SK-N-SH (cell line): ENCODE data around the gene MAPKAP1. TPM values are rescaled to one million over a fixed set of nuclear protein-coding genes. Genes with fewer than 3 reads are reported as not detected.

Experiments used
- CTCF ChIA-PET: fragments of 300-600, 350-600 bp; formaldehyde crosslinking; extraction: SDS; loops from one replicate; lab custom pipeline; 2021; lab: Yijun Ruan, JAX
- POLR2A ChIA-PET: fragments of 350-600 bp; sonication (Branson Sonifier 250); formaldehyde crosslinking; extraction: SDS; loops from one replicate; lab custom pipeline; 2020; ENCODE audit warnings: antibody characterized with exemption, inconsistent platforms; lab: Yijun Ruan, JAX
- DNase-seq: peaks from one replicate; pipeline ENCODE4 v3.0.0; 2012
- H2AFZ ChIP-seq: fragments of 200-600 bp; sonication (generic); 2 replicates; pipeline ENCODE4 v1.8.1; 2016; ENCODE audit warnings: antibody characterized with exemption, mild to moderate bottlenecking, low read depth
- H3F3A ChIP-seq: fragments of 200-600 bp; sonication (generic); replicated peaks from 2 replicates; pipeline ENCODE3; 2016; ENCODE audit warnings: antibody characterized with exemption, mild to moderate bottlenecking; ENCODE audit not compliant: insufficient read depth
- H3K27ac ChIP-seq, 2 experiments: fragments of 200-500 bp in 1 of 2; fragments of 200-600 bp in 1 of 2; sonication (Bioruptor generic) in 1 of 2; sonication (generic), shearing (Covaris generic) in 1 of 2; 2 replicates each; pipeline versions ENCODE4 v1.5.1 to v1.6.1; 2014 to 2016; ENCODE audit warnings: low read depth in 2 of 2, inconsistent platforms in 1 of 2, low read length in 1 of 2, mild to moderate bottlenecking in 1 of 2, mixed read lengths in 1 of 2
- H3K27me3 ChIP-seq: fragments of 200-600 bp; sonication (generic), shearing (Covaris generic); 2 replicates; pipeline ENCODE4 v1.6.1; 2016; ENCODE audit warnings: mixed run types; ENCODE audit not compliant: insufficient read depth
- H3K36me3 ChIP-seq, 2 experiments: fragments of 200-500 bp in 1 of 2; fragments of 200-600 bp in 1 of 2; sonication (Bioruptor generic) in 1 of 2; sonication (generic) in 1 of 2; replicated peaks in 1 of 2; 2 replicates each; pipeline versions ENCODE3 to v1.5.1; 2014 to 2016; ENCODE audit warnings: low read length in 1 of 2, mild to moderate bottlenecking in 1 of 2; ENCODE audit not compliant: insufficient read depth in 2 of 2, control insufficient read depth in 1 of 2
- H3K4me1 ChIP-seq, 2 experiments: fragments of 200-500 bp in 1 of 2; fragments of 200-600 bp in 1 of 2; sonication (Bioruptor generic) in 1 of 2; sonication (generic), shearing (Covaris generic) in 1 of 2; 2 replicates each; pipeline versions ENCODE4 v1.5.1 to v1.6.1; 2014 to 2016; ENCODE audit warnings: low read depth in 1 of 2, low read length in 1 of 2, mixed run types in 1 of 2; ENCODE audit not compliant: insufficient read depth in 2 of 2, control insufficient read depth in 1 of 2
- H3K4me2 ChIP-seq: fragments of 200-600 bp; sonication (generic), shearing (Covaris generic); 2 replicates; pipeline ENCODE4 v1.6.1; 2017; ENCODE audit warnings: mixed run types
- H3K4me3 ChIP-seq, 2 experiments: fragments of 200-500 bp in 1 of 2; fragments of 200-600 bp in 1 of 2; sonication (Bioruptor generic) in 1 of 2; sonication (generic), shearing (Covaris generic) in 1 of 2; 2 replicates each; pipeline versions ENCODE4 v1.5.1 to v1.8.1; 2014 to 2016; ENCODE audit warnings: low read depth in 2 of 2, inconsistent platforms in 1 of 2, low read length in 1 of 2, mild to moderate bottlenecking in 1 of 2, mixed read lengths in 1 of 2, moderate library complexity in 1 of 2
- H3K79me2 ChIP-seq: fragments of 200-600 bp; sonication (generic); 2 replicates; pipeline ENCODE4 v1.8.1; 2017; ENCODE audit warnings: mild to moderate bottlenecking; ENCODE audit not compliant: insufficient read depth
- H3K9ac ChIP-seq: fragments of 200-600 bp; sonication (generic); 2 replicates; pipeline ENCODE4 v1.6.1; 2017; ENCODE audit warnings: mixed run types
- H3K9me2 ChIP-seq: fragments of 200-600 bp; sonication (generic); 2 replicates; pipeline ENCODE4 v1.6.1; 2017; ENCODE audit warnings: mixed run types
- H3K9me3 ChIP-seq: fragments of 200-600 bp; sonication (generic); 2 replicates; pipeline ENCODE4 v1.6.1; 2017; ENCODE audit warnings: mixed run types, mild to moderate bottlenecking, moderate library complexity
- H4K20me1 ChIP-seq: fragments of 200-600 bp; sonication (generic); 2 replicates; pipeline ENCODE4 v1.6.1; 2017; ENCODE audit warnings: mild to moderate bottlenecking, mixed run types; ENCODE audit not compliant: insufficient read depth
- CHD2 ChIP-seq: fragments of 150-350 bp; IDR thresholded peaks from 2 replicates; pipeline ENCODE4 v1.6.1; 2018; ENCODE audit warnings: low read length; ENCODE audit not compliant: partially characterized antibody
- ELF1 ChIP-seq: IDR thresholded peaks from 2 replicates; pipeline ENCODE4 v1.4.0; 2012
- EP300 ChIP-seq, 2 experiments: IDR thresholded peaks; 2 replicates each; pipeline versions ENCODE4 v1.4.0 to v1.6.1; 2012; ENCODE audit warnings: borderline replicate concordance in 1 of 2, low read depth in 1 of 2, low read length in 1 of 2
- EZH2phosphoT487 ChIP-seq: fragments of 200-600 bp; sonication (generic); IDR thresholded peaks from 2 replicates; pipeline ENCODE4 v1.6.1; 2017; ENCODE audit warnings: low read depth, mixed run types, mild to moderate bottlenecking, antibody characterized with exemption, moderate library complexity, borderline replicate concordance
- FOXJ3 ChIP-seq: sonication (generic); formaldehyde crosslinking; IDR thresholded peaks from 2 replicates; pipeline ENCODE4 v1.5.1; 2020; ENCODE audit warnings: mild to moderate bottlenecking, missing genetic modification reagents
- GABPA ChIP-seq: IDR thresholded peaks from 2 replicates; pipeline ENCODE4 v1.4.0; 2012; ENCODE audit warnings: low read depth, mild to moderate bottlenecking
- GATA2 ChIP-seq: sonication (generic); formaldehyde crosslinking; IDR thresholded peaks from 2 replicates; pipeline ENCODE4 v1.5.0; 2020; ENCODE audit warnings: mild to moderate bottlenecking, missing genetic modification reagents
- IRF3 ChIP-seq: fragments of 150-350 bp; IDR thresholded peaks from 2 replicates; pipeline ENCODE4 v1.6.1; 2016; ENCODE audit warnings: mild to moderate bottlenecking, low read depth, low read length
- JUND ChIP-seq: IDR thresholded peaks from 2 replicates; pipeline ENCODE4 v1.4.0; 2012
- MAX ChIP-seq: IDR thresholded peaks from 2 replicates; pipeline ENCODE4 v1.4.0; 2012; ENCODE audit warnings: low read depth
- NRF1 ChIP-seq: IDR thresholded peaks from 2 replicates; pipeline ENCODE4 v1.6.1; 2012; ENCODE audit warnings: low read depth, mild to moderate bottlenecking, low read length
- RAD21 ChIP-seq: IDR thresholded peaks from 2 replicates; pipeline ENCODE4 v1.6.1; 2012; ENCODE audit warnings: mild to moderate bottlenecking, low read length
- RCOR1 ChIP-seq: fragments of 150-350 bp; IDR thresholded peaks from 2 replicates; pipeline ENCODE4 v1.6.1; 2017; ENCODE audit warnings: antibody characterized with exemption, low read length
- RFX5 ChIP-seq: IDR thresholded peaks from 2 replicates; pipeline ENCODE4 v1.6.1; 2012; ENCODE audit warnings: mild to moderate bottlenecking, improper control_type of control experiment, low read length
- RXRA ChIP-seq: IDR thresholded peaks from 2 replicates; pipeline ENCODE4 v1.4.0; 2012; ENCODE audit warnings: low read depth, mild to moderate bottlenecking, borderline replicate concordance
- SIN3A ChIP-seq: IDR thresholded peaks from 2 replicates; pipeline ENCODE4 v1.6.1; 2012; ENCODE audit warnings: low read depth, mild to moderate bottlenecking, low read length, moderate library complexity, borderline replicate concordance
- SMC3 ChIP-seq: IDR thresholded peaks from 2 replicates; pipeline ENCODE4 v1.6.1; 2012; ENCODE audit warnings: low read depth, low read length, improper control_type of control experiment
- TAF1 ChIP-seq: IDR thresholded peaks from 2 replicates; pipeline ENCODE4 v1.6.1; 2012; ENCODE audit warnings: low read depth, mild to moderate bottlenecking, low read length, moderate library complexity, borderline replicate concordance
- USF1 ChIP-seq: IDR thresholded peaks from 2 replicates; pipeline ENCODE4 v1.4.0; 2012; ENCODE audit warnings: low read depth, borderline replicate concordance
- YY1 ChIP-seq: IDR thresholded peaks from 2 replicates; pipeline ENCODE4 v1.4.0; 2012; ENCODE audit warnings: low read depth, mild to moderate bottlenecking
- ZBTB33 ChIP-seq: IDR thresholded peaks from 2 replicates; pipeline ENCODE4 v1.4.0; 2012; ENCODE audit warnings: low read depth, borderline replicate concordance
- whole genome bisulfite sequencing: methylation state at CpG from one replicate; pipeline ENCODE4 v1.1.6; 2017; ENCODE audit warnings: low lambda C conversion rate; 5-methylcytosine and 5-hydroxymethylcytosine counted together
- polyA plus RNA-seq, 3 experiments: library from polyadenylated mRNA; depleted of rRNA; stranded (reverse); fragments of >200 nt; gene quantifications; 2 replicates each; pipeline ENCODE4 v1.2.3, GENCODE V29; 2012

The MAPKAP1 gene
- polyA plus RNA-seq, 1 of the 3 experiments (the other 2 are of a cell fraction): 117 TPM

GRCh38 chr9:125589287-125589686, 117.7 kb downstream of the MAPKAP1 start:
- Histone ChIP-seq H3F3A (no peaks in the 10 kb centered on the region), H3K9me3 (no peaks in the 10 kb centered on the region), H3K9me2 (no peaks in the 10 kb centered on the region), H2AFZ (no peak overlapping the region), H3K4me3 (no peak overlapping the region), H3K9ac (no peak overlapping the region), H3K79me2 (peaks cover 75% of the 10 kb centered on the region), H4K20me1 (peaks cover 32% of the 10 kb centered on the region), H3K36me3 (peaks cover 5 to 8% of the 10 kb centered on the region in 2 experiments), H3K27ac (no peak overlapping the region), H3K4me1 (peaks cover 0 to 16% of the 10 kb centered on the region in 2 experiments; a peak in 1 of 4 replicates), H3K4me2 (no peak overlapping the region), H3K27me3 (no peaks in the 10 kb centered on the region)
- ChIA-PET POLR2A (no interaction called here), CTCF (no interaction called here)
- TF ChIP-seq EP300 (IDR thresholded peaks at IDR 0.05; ENCODE audit: borderline replicate concordance in 1 of 2, low read depth in 1 of 2, low read length in 1 of 2) (no peak), TAF1 (no peak), RXRA (no peak), FOXJ3 (no peak), CHD2 (no peak), GABPA (no peak), MAX (no peak)
- 86% methylated on average over 4 of the region's 4 CpGs for WGBS
- DNase-seq: no peak

GRCh38 chr9:125587819-125588460, 119.1 kb downstream of the MAPKAP1 start:
- Histone ChIP-seq H4K20me1 (peaks cover 28% of the 10 kb centered on the region), H3K9me2 (no peaks in the 10 kb centered on the region), H3K9ac (no peak overlapping the region), H3K9me3 (no peaks in the 10 kb centered on the region), H3K4me2 (no peak overlapping the region), H3K4me3 (no peak overlapping the region), H2AFZ (no peak overlapping the region), H3K4me1 (peaks cover 0 to 11% of the 10 kb centered on the region in 2 experiments; a peak in 1 of 4 replicates), H3K27me3 (no peaks in the 10 kb centered on the region), H3K79me2 (peaks cover 65% of the 10 kb centered on the region), H3K36me3 (peaks cover 11 to 17% of the 10 kb centered on the region in 2 experiments)
- DNase-seq: no peak
- ChIA-PET POLR2A (no interaction called here), CTCF (no interaction called here)
- 97% methylated on average over 5 of the region's 5 CpGs for WGBS
- TF ChIP-seq ZBTB33 (no peak), TAF1 (no peak), JUND (no peak), RCOR1 (no peak), EP300 (IDR thresholded peaks at IDR 0.05; ENCODE audit: borderline replicate concordance in 1 of 2, low read depth in 1 of 2, low read length in 1 of 2) (no peak), RXRA (no peak), RFX5 (no peak), RAD21 (no peak), EZH2phosphoT487 (no peak), YY1 (no peak), SMC3 (no peak), GABPA (no peak), USF1 (no peak), IRF3 (no peak), GATA2 (CRISPR knock-in tag) (no peak), NRF1 (no peak), FOXJ3 (no peak), ELF1 (no peak), SIN3A (no peak), MAX (no peak)
- TF ChIP-seq, all 33 proteins: peak for 0
- Histone ChIP-seq H3F3A (no peaks in the 10 kb centered on the region), H3K27ac (no peak overlapping the region)
